ENCODE results near the gene CD99. TPM values are rescaled to one million over a fixed set of nuclear protein-coding genes. Genes with fewer than 3 reads are reported as not detected.
"Not testable (repeated sequence)": the region's sequence is repeated elsewhere in the genome, so short reads cannot be mapped to it uniquely, and the experiment has no call there.

The CD99 gene
- total RNA-seq, 1 donor from 2014 or later, result 102 TPM

DNA sequence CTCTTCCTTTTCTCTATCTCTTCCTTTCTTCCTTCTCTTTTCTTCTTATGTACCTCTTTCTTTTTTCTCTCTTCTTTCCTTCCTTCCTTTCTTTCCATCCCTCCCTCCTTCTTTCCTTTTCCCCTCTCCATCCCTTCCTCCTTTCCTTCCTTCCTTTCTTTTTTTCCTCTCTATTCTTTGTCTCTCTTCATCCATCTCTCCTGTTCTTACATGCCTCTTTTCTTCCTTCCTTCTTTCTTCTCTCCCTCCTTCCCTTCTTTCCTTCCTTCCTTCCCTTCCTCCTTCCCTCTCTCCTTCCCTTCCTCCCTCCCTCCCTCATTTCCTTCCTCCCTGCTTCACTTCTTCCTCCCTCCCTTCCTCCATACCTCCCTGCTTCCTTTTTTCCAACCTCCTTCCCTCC is 41.6 kb downstream of the CD99 start:
- Mint-ChIP-seq H3K4me3 (no peak overlapping the region), H3K36me3 (ENCODE audit: low read depth) (peaks cover 74% of the 10 kb centered on the region), H3K4me1 (no peaks in the 10 kb centered on the region), H3K27ac (no peak overlapping the region), H3K9me3 (no peaks in the 10 kb centered on the region), H3K27me3 (no peaks in the 10 kb centered on the region)
- POLR2A ChIA-PET, result no interaction called here
- TF ChIP-seq CTCF (IDR thresholded peaks at IDR 0.05), result no peak
- ATAC-seq (ENCODE audit: low read depth), result no peak
- DNase-seq, result no peak
- intact Hi-C loops (cut with micrococcal nuclease), result no loop called here
- CTCF ChIA-PET, result no interaction called here

- ChIA-PET POLR2A (no interaction called here), CTCF (no interaction called here)
- Mint-ChIP-seq H3K9me3 (no peaks in the 10 kb centered on the region), H3K4me3 (no peak overlapping the region), H3K4me1 (no peaks in the 10 kb centered on the region), H3K27me3 (no peaks in the 10 kb centered on the region), H3K27ac (no peak overlapping the region), H3K36me3 (ENCODE audit: low read depth) (peaks cover 73% of the 10 kb centered on the region)
- no peak for TF ChIP-seq CTCF (IDR thresholded peaks at IDR 0.05)
- intact Hi-C loops (cut with micrococcal nuclease), result no loop called here
- ATAC-seq (ENCODE audit: low read depth) (no peak), DNase-seq (no peak)
These were observed 42.2 kb downstream of the CD99 start for GRCh38 chrX:2733286-2733685.

DNA sequence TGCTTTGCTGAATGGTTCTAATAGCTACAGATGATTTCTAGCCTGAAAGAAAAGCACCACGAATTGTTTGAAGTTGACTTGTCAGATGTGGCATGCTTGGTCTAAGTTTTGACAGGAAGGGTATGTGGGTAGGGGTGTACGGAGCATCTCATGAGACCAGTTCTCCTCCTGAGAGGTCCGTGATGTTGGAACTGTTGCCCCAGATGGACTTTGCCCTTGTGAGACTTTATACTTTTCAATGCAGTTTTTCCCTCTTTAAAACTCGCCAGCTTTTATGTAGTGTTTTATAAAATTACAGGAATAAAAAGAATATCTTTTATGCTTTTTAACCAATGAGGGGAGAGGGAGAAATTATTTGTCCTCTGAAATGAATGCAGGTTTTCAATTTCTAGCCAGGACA is 44.2 kb downstream of the CD99 start:
- no peaks in the 10 kb centered on the region for H3K9me3 Mint-ChIP-seq
- peaks cover 67% of the 10 kb centered on the region for H3K36me3 Mint-ChIP-seq (ENCODE audit: low read depth)
- no peak for TF ChIP-seq CTCF (IDR thresholded peaks at IDR 0.05)
- no peak overlapping the region for H3K4me3 Mint-ChIP-seq
- H3K27ac Mint-ChIP-seq, result no peak overlapping the region
- CTCF ChIA-PET, result no interaction called here
- DNase-seq, result no peak
- no peak for ATAC-seq (ENCODE audit: low read depth)
- intact Hi-C loops (cut with micrococcal nuclease), result no loop called here
- no peaks in the 10 kb centered on the region for H3K27me3 Mint-ChIP-seq
- no peaks in the 10 kb centered on the region for H3K4me1 Mint-ChIP-seq
- POLR2A ChIA-PET, result no interaction called here

GRCh38 chrX:2740672-2741071 is 49.6 kb downstream of the CD99 start:
- ATAC-seq (ENCODE audit: low read depth), result no peak
- intact Hi-C loops (cut with micrococcal nuclease), result no loop called here

GRCh38 chrX:2741386-2741785 is 50.3 kb downstream of the CD99 start:
- no peak for DNase-seq
- Mint-ChIP-seq H3K4me3 (no peak overlapping the region), H3K4me1 (no peaks in the 10 kb centered on the region), H3K27ac (no peak overlapping the region), H3K27me3 (no peaks in the 10 kb centered on the region), H3K36me3 (ENCODE audit: low read depth) (peaks cover 52% of the 10 kb centered on the region), H3K9me3 (no peaks in the 10 kb centered on the region)
- ChIA-PET CTCF (no interaction called here), POLR2A (no interaction called here)
- no peak for ATAC-seq (ENCODE audit: low read depth)
- intact Hi-C loops (cut with micrococcal nuclease), result no loop called here
- no peak for TF ChIP-seq CTCF (IDR thresholded peaks at IDR 0.05)

More at GRCh38 chrX:2740672-2741071, 49.6 kb downstream of the CD99 start:
- Mint-ChIP-seq H3K4me1 (no peaks in the 10 kb centered on the region), H3K36me3 (ENCODE audit: low read depth) (peaks cover 57% of the 10 kb centered on the region), H3K9me3 (no peaks in the 10 kb centered on the region), H3K27ac (no peak overlapping the region), H3K4me3 (no peak overlapping the region), H3K27me3 (no peaks in the 10 kb centered on the region)
- POLR2A ChIA-PET, result no interaction called here
- no peak for DNase-seq
- no peak for TF ChIP-seq CTCF (IDR thresholded peaks at IDR 0.05)
- CTCF ChIA-PET, result no interaction called here

DNA sequence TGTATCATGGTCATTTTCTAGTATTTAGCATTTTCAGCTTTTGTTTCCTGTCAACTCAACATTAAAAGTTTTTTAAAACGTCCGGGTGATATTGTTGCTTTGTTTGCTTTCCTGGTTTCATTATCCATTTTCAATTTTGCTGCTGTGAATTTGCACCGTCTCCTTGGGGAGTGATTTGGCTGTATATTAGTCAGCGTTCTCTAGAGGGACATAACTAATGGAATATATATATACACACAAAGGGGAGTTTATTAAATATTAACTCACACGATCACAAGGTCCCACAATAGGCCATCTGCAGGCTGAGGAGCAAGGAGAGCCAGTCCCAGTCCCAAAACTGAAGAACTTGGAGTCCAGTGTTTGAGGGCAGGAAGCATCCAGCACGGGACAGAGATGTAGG is 55.2 kb downstream of the CD99 start:
- H3K27me3 Mint-ChIP-seq; H3K4me3 Mint-ChIP-seq; DNase-seq; H3K27ac Mint-ChIP-seq; CTCF ChIA-PET; H3K4me1 Mint-ChIP-seq; intact Hi-C loops (cut with micrococcal nuclease); H3K9me3 Mint-ChIP-seq; POLR2A ChIA-PET; ATAC-seq (ENCODE audit: low read depth): not testable (repeated sequence)
- peaks cover 23% of the 10 kb centered on the region for H3K36me3 Mint-ChIP-seq (ENCODE audit: low read depth)
